ENCODE measurements around the gene MCF2L.

MCF2L gene

GRCh38 chr13:113148407-113148806, 179.4 kb downstream of the MCF2L start:
- no peak for TF ChIP-seq ZNF274 (IDR thresholded peaks at IDR 0.05; ENCODE audit: low read depth, low read length)

GRCh38 chr13:113148940-113149503, 180.0 kb downstream of the MCF2L start:
- no peak overlapping the region for H3K4me3 ChIP-seq (ENCODE audit: low read length)
- no peak for TF ChIP-seq ZNF274 (IDR thresholded peaks at IDR 0.05; ENCODE audit: low read depth, low read length)

More at GRCh38 chr13:113148407-113148806, 179.4 kb downstream of the MCF2L start:
- H3K4me3 ChIP-seq (ENCODE audit: low read length): no peak overlapping the region
